ENCODE data around the gene AFAP1L1. TPM values are rescaled to one million over a fixed set of nuclear protein-coding genes. Genes with fewer than 3 reads are reported as not detected.

AFAP1L1 gene
- total and polyA plus RNA-seq, 9 of the 15 experiments (the other 6 are each of a cell fraction or from before 2014, with no cell fraction given) = 0.01 to 0.12 (median 0.03) TPM; not detected in 4

- TF ChIP-seq, protein P1, sequence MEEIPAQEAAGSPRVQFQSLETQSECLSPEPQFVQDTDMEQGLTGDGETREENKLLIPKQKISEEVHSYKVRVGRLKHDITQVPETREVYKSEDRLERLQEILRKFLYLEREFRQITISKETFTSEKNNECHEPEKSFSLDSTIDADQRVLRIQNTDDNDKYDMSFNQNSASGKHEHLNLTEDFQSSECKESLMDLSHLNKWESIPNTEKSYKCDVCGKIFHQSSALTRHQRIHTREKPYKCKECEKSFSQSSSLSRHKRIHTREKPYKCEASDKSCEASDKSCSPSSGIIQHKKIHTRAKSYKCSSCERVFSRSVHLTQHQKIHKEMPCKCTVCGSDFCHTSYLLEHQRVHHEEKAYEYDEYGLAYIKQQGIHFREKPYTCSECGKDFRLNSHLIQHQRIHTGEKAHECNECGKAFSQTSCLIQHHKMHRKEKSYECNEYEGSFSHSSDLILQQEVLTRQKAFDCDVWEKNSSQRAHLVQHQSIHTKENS (CRISPR knock-in tag; IDR thresholded peaks at IDR 0.05) = no peak
- no peak for TF ChIP-seq PCBP2 (IDR thresholded peaks at IDR 0.05; ENCODE audit: low read depth, low read length, poor library complexity, severe bottlenecking)
These were observed 62.2 kb downstream of the AFAP1L1 start (continued) for GRCh38 chr5:149333711-149334443.

DNA sequence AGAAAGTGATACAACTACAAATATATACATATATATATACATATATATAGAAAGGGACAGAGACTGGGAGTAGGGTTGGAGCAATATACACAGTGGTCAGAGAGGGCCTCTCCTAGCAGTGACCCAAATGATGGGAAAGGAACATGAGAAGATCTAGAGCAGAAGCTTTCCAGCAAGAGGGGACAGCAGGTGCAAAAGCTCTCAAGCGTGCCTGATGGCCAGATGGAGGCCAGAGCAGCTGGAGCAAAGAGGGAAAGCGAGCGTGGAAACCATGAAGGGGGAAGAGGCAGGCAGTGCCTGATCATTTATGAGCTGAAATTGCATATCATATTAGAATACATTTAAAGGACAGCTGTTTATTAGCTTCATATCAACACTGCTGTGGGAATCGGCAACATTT is 66.1 kb downstream of the AFAP1L1 start:
- Histone ChIP-seq H3K27ac (ENCODE audit: extremely low read depth, low read depth, low read length) (no peak overlapping the region), H3K9me1 (ENCODE audit: control insufficient read depth, insufficient read depth, low read length) (no peaks in the 10 kb centered on the region)
- WGBS (ENCODE audit: insufficient coverage, low coverage, missing lambda C conversion rate) = 45% methylated on average over 4 of the region's 4 CpGs

More for the DNA sequence above, 66.1 kb downstream of the AFAP1L1 start:
- Histone ChIP-seq H3K4me2 (ENCODE audit: insufficient read depth, low read length) (no peak overlapping the region), H3K79me2 (ENCODE audit: control insufficient read depth, insufficient read depth, low read length) (no peaks in the 10 kb centered on the region), H3K9ac (ENCODE audit: insufficient read depth in 1 of 2, low read depth in 2 of 2, low read length in 2 of 2) (no peak overlapping the region), H3K36me3 (ENCODE audit: control insufficient read depth, insufficient read depth, low read length) (no peaks in the 10 kb centered on the region), H3K4me1 (replicated peaks in 1 of 2; ENCODE audit: control insufficient read depth in 2 of 2, insufficient read depth in 2 of 2, low read length in 2 of 2) (no peaks in the 10 kb centered on the region), H3K27me3 (ENCODE audit: control insufficient read depth in 2 of 2, insufficient read depth in 2 of 2, low read length in 2 of 2) (peaks cover 0 to 2% of the 10 kb centered on the region in 2 experiments; a peak in 1 of 5 replicates), H4K20me1 (replicated peaks; ENCODE audit: control insufficient read depth, insufficient read depth, low read length) (no peaks in the 10 kb centered on the region), H2AFZ (ENCODE audit: low read depth, low read length) (no peak overlapping the region), H3K9me3 (replicated peaks; ENCODE audit: control insufficient read depth, insufficient read depth, low read depth, low read length) (no peaks in the 10 kb centered on the region), H3K4me3 (no peak overlapping the region)
- BruUV-seq (replicated peaks) = no TSS peak
- no peak for TF ChIP-seq ZNF263 (CRISPR knock-in tag; IDR thresholded peaks at IDR 0.05; ENCODE audit: borderline replicate concordance)
- no peak for TF ChIP-seq DDX20 (tag; IDR thresholded peaks at IDR 0.05; ENCODE audit: low read depth)
- TF ChIP-seq RREB1 (CRISPR knock-in tag; IDR thresholded peaks at IDR 0.05) = no peak
- no peak for TF ChIP-seq PHF20 (IDR thresholded peaks at IDR 0.05; ENCODE audit: partially characterized antibody)
- TF ChIP-seq PCBP2 (IDR thresholded peaks at IDR 0.05; ENCODE audit: low read depth, low read length, poor library complexity, severe bottlenecking) = no peak
- TF ChIP-seq TCF7 (IDR thresholded peaks at IDR 0.05; ENCODE audit: borderline replicate concordance) = no peak
- TF ChIP-seq ARHGAP35 (IDR thresholded peaks at IDR 0.05; ENCODE audit: partially characterized antibody) = no peak
- TF ChIP-seq MAFG (tag; conservative IDR thresholded peaks at IDR 0.05) = no peak
- no peak for TF ChIP-seq ILF3 (IDR thresholded peaks at IDR 0.05; ENCODE audit: borderline replicate concordance)
- TF ChIP-seq CSDE1 (IDR thresholded peaks at IDR 0.05) = no peak
- TF ChIP-seq BHLHE40 (IDR thresholded peaks at IDR 0.05; ENCODE audit: low read length) = no peak
- in situ Hi-C loops (cut with MboI) = no loop called here
- ChIA-PET CTCF (ENCODE audit: low intra/inter-chr PET ratio) (no interaction called here), POLR2A (interaction anchor here (0.6 kb wide), 1 partner anchor 12 kb away, joined by 3 read pairs; no protein-coding TSS in a partner anchor)
- DNase-seq (ENCODE audit: extremely low read depth in 1 of 4, low spot score in 3 of 4) (no peak), FAIRE-seq (no peak), ATAC-seq (no peak)
- intact Hi-C loops (cut with micrococcal nuclease) = no loop called here

All from K562 (cell line).